A673 (cell line): ENCODE results near the gene PDCD6IP.

ENCODE experiments used
- EZH2 ChIP-seq: fragments of 200-600 bp; sonication (generic); IDR thresholded peaks from 2 replicates; pipeline ENCODE4 v1.6.1; 2017; ENCODE audit warnings: borderline replicate concordance, low read depth, mild to moderate bottlenecking, mixed read lengths, antibody characterized with exemption, low read length; ENCODE audit not compliant: poor library complexity, severe bottlenecking
- TF ChIP-seq, protein P1 (sequence below): fragments of 300-800, 200-600 bp; sonication (generic); conservative IDR thresholded peaks from 2 replicates; pipeline ENCODE4 v1.5.1; 2017; ENCODE audit warnings: low read depth, mild to moderate bottlenecking, antibody characterized with exemption, low read length, moderate library complexity, mixed read lengths

DNA sequence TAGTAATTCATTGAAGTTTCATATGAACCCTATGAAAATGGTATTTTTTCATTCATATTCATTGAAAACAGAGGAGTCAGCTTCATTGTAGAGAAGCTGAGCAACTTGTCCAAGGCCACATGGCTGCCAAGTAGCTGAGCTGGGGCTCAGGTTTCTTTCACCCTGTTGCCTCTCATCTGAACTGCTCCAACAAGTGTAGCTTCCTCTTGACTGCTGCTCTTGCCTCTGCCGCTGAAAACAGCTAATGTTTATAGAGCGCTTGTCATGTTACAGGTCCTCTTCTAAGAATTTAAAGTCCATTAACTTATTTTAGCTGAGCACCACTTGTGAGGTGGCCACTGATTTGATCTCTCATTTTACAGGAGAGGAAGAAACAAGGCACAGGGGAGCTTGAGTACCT is 81.1 kb downstream of the PDCD6IP start:
- TF ChIP-seq, protein P1, sequence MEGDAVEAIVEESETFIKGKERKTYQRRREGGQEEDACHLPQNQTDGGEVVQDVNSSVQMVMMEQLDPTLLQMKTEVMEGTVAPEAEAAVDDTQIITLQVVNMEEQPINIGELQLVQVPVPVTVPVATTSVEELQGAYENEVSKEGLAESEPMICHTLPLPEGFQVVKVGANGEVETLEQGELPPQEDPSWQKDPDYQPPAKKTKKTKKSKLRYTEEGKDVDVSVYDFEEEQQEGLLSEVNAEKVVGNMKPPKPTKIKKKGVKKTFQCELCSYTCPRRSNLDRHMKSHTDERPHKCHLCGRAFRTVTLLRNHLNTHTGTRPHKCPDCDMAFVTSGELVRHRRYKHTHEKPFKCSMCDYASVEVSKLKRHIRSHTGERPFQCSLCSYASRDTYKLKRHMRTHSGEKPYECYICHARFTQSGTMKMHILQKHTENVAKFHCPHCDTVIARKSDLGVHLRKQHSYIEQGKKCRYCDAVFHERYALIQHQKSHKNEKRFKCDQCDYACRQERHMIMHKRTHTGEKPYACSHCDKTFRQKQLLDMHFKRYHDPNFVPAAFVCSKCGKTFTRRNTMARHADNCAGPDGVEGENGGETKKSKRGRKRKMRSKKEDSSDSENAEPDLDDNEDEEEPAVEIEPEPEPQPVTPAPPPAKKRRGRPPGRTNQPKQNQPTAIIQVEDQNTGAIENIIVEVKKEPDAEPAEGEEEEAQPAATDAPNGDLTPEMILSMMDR: no peak
- no peak for TF ChIP-seq EZH2
